Measurements from ENCODE around the gene ZNF891.

Gene ZNF891

DNA sequence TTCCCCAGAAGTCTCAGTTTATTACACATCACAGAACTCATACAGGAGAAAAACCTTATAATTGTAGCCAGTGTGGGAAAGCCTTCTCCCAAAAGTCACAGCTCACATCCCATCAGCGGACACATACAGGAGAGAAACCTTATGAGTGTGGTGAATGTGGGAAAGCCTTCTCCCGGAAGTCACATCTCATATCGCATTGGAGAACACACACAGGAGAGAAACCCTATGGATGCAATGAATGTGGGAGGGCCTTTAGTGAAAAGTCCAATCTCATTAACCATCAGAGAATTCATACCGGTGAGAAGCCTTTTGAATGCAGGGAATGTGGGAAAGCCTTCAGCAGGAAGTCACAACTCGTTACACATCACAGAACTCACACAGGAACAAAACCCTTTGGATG lies 72.6 kb downstream of the ZNF891 start:
- Histone ChIP-seq H3K4me1 (ENCODE audit: low read length) (no peaks in the 10 kb centered on the region), H3K9ac (ENCODE audit: low read length) (no peak overlapping the region), H3K4me2 (ENCODE audit: low read length) (no peak overlapping the region), H4K20me1 (ENCODE audit: insufficient read depth, low read length) (no peaks in the 10 kb centered on the region), H3K36me3 (replicated peaks; ENCODE audit: low read depth, low read length) (peaks cover 90% of the 10 kb centered on the region), H3K79me2 (ENCODE audit: low read length) (no peaks in the 10 kb centered on the region), H3K9me3 (ENCODE audit: insufficient read depth, low read length) (peaks cover 84% of the 10 kb centered on the region), H3K4me3 (ENCODE audit: low read length) (no peak overlapping the region; the same call in 1 of the 2 replicates), H3K27ac (ENCODE audit: low read length) (no peak overlapping the region), H2AFZ (ENCODE audit: low read depth, low read length) (no peak overlapping the region), H3K27me3 (ENCODE audit: low read depth, low read length) (no peaks in the 10 kb centered on the region)
- TF ChIP-seq, protein P1, sequence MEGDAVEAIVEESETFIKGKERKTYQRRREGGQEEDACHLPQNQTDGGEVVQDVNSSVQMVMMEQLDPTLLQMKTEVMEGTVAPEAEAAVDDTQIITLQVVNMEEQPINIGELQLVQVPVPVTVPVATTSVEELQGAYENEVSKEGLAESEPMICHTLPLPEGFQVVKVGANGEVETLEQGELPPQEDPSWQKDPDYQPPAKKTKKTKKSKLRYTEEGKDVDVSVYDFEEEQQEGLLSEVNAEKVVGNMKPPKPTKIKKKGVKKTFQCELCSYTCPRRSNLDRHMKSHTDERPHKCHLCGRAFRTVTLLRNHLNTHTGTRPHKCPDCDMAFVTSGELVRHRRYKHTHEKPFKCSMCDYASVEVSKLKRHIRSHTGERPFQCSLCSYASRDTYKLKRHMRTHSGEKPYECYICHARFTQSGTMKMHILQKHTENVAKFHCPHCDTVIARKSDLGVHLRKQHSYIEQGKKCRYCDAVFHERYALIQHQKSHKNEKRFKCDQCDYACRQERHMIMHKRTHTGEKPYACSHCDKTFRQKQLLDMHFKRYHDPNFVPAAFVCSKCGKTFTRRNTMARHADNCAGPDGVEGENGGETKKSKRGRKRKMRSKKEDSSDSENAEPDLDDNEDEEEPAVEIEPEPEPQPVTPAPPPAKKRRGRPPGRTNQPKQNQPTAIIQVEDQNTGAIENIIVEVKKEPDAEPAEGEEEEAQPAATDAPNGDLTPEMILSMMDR (IDR thresholded peaks at IDR 0.05; ENCODE audit: low read depth, low read length) = no peak
- TF ChIP-seq EZH2phosphoT487 (IDR thresholded peaks at IDR 0.05; ENCODE audit: low read depth) = no peak
